ENCODE data around the gene TBXAS1.

Gene TBXAS1

DNA sequence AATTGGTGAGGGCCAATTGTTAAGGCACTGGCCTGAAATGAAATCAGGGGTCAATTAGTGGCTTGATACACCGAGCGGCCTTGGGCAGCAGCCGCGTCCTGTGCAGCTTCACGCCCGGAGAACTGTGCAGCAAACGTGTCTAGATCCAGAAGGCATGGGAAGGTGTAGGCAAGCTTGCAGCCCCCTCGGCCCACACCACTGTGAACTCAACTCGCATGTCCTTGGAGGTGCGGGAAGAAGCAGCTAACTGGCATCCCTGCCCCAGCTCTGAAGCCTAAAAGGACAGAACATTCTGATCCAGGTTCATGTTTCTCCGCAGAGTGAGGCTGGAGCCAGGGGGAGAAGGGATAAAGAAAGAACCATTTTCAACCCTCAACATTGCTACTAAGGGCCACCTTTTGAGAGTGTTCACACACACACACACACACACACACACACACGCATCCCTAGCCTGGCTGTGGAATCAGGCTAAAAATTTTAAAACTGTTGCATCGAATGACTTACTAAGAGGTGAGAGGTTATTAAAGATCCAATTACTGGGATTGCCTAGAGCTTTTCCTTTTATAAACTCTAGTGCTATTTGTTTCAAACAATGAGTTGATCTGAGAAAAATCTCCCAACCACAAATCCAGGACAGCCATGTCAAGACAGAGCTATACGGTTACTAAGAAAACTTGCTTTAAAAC lies 129.7 kb downstream of the TBXAS1 start:
- H3K4me3 ChIP-seq (ENCODE audit: low read depth, low read length): no peak overlapping the region
- TF ChIP-seq CTCF (IDR thresholded peaks at IDR 0.05; ENCODE audit: control insufficient read depth, extremely low read depth, insufficient read depth): no peak
- DNase-seq (ENCODE audit: low read depth): no peak

DNA sequence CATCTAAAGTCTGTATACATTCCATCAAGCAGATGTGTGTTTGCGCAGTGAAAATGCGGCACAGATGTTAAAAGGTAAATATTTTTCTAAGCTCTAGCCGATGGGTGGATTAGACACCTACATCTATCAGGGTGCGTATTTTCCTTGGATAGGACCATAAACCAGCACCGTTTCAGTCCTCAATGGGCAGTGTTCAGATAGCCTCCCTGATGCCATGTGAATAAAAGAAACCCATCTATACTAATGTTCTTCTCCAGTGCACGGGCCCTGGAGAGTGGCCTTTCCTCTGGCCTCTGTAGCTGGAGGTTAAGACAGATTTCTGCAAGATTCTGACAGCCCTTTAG lies 130.2 kb downstream of the TBXAS1 start:
- H3K4me3 ChIP-seq (ENCODE audit: low read depth, low read length): no peak overlapping the region
- no peak for TF ChIP-seq CTCF (IDR thresholded peaks at IDR 0.05; ENCODE audit: control insufficient read depth, extremely low read depth, insufficient read depth)
- no peak for DNase-seq (ENCODE audit: low read depth)

- TF ChIP-seq CTCF (IDR thresholded peaks at IDR 0.05; ENCODE audit: control insufficient read depth, extremely low read depth, insufficient read depth): no peak
- no peak for DNase-seq (ENCODE audit: low read depth)
Observed at GRCh38 chr7:139959718-139960117, 130.7 kb downstream of the TBXAS1 start.

GRCh38 chr7:139960157-139960556 lies 131.1 kb downstream of the TBXAS1 start:
- no peak overlapping the region for H3K4me3 ChIP-seq (ENCODE audit: low read depth, low read length)
- no peak for DNase-seq (ENCODE audit: low read depth)
- TF ChIP-seq CTCF (IDR thresholded peaks at IDR 0.05; ENCODE audit: control insufficient read depth, extremely low read depth, insufficient read depth): no peak

More at GRCh38 chr7:139959718-139960117, 130.7 kb downstream of the TBXAS1 start:
- no peak overlapping the region for H3K4me3 ChIP-seq (ENCODE audit: low read depth, low read length)

GRCh38 chr7:139965942-139966628 lies 137.0 kb downstream of the TBXAS1 start:
- no peak overlapping the region for H3K4me3 ChIP-seq (ENCODE audit: low read depth, low read length)
- DNase-seq (ENCODE audit: low read depth): no peak

DNA sequence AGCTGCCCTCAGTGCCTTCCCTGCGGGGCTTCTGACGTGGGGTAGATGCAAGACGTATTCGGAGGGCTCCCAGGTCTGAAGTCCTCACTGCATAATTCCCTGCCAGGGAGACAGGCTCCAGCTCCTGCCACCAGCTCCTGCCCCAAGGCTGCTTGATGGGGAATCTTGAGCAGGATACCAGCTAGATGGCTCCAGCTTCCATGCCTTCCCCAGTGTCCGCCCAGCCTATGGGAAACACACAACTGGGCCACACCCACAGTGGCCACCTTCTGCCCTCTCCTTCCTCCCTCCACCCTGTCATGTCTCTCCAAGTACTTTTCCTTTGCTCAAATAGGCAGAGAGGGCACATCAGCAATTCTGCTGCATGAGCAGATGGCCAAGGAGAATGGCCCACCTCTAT lies 137.9 kb downstream of the TBXAS1 start:
- no peak for TF ChIP-seq CTCF (IDR thresholded peaks at IDR 0.05; ENCODE audit: control insufficient read depth, extremely low read depth, insufficient read depth)
- H3K4me3 ChIP-seq (ENCODE audit: low read depth, low read length): no peak overlapping the region
- no peak for DNase-seq (ENCODE audit: low read depth)

More at GRCh38 chr7:139965942-139966628, 137.0 kb downstream of the TBXAS1 start:
- no peak for TF ChIP-seq CTCF (IDR thresholded peaks at IDR 0.05; ENCODE audit: control insufficient read depth, extremely low read depth, insufficient read depth)

Measured in LNCaP clone FGC (cell line).